ENCODE data around the gene ANKHD1.
A peak's percentile ranks its signal among the peaks of the same experiment; 100 is the strongest.

The ANKHD1 gene

DNA sequence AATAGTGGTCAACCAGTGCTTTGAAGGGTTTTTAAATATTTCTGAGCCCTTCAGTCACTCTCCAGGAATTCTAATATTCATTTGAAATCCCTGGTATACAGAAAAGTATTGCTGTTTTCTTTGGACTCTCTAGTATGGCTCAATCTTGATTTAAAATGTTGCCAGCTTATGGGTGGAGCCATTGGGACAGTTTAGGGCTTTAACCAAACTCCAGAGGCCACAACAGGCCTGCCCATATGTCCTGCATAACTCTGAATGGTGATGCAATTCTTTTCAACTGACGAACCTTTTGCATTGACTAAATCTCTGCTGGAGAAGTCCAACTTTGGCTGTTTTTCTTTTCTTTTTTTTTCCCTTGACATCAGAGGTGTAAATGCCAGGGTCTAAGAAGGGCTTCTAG is 10.3 kb upstream of the ANKHD1 start:
- no peak for TF ChIP-seq ZNF274 (IDR thresholded peaks at IDR 0.05; ENCODE audit: low read depth, low read length)
- no peak overlapping the region for H3K4me3 ChIP-seq (ENCODE audit: low read length)

DNA sequence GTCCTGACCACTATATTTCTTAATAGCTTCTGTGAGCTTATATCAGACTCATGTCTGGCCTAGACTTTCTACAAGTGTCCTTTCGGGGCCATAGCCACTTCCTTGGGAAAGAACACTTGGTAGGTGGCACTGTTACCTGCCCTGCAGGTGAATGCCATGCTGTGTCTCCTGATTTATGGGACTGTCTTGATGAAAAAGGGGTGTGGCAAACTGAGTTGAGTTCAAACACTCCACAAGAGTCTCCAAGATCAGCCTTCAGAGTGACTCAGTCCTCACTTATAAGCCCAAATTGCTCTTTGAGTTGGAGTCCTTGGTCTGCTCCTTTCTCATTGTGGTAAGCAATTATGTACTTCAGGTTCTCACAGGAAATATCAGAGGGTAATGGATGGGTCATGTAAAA is 9.9 kb upstream of the ANKHD1 start:
- TF ChIP-seq ZNF274 (IDR thresholded peaks at IDR 0.05; ENCODE audit: low read depth, low read length): no peak
- no peak overlapping the region for H3K4me3 ChIP-seq (ENCODE audit: low read length)

DNA sequence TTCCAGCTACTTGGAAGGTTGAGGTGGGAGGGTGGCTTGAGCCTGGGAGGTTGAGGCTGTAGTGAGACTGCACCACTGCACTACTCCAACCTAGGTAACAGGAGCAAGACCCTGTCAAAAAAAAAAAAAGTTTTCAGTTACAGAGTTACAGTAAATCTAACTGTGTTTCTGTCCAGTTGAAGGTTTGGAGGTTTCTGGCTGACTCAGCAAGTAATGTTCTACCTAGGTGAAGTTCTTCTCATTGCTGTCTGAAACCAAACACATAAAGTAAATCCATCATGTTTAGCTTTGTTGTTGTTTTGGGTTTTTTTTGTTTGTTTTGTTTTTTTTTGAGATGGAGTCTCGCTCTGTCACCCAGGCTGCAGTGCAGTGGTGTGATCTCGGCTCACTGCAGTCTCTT is 7.9 kb upstream of the ANKHD1 start:
- no peak overlapping the region for H3K4me3 ChIP-seq (ENCODE audit: low read length)
- TF ChIP-seq ZNF274 (IDR thresholded peaks at IDR 0.05; ENCODE audit: low read depth, low read length): no peak

- no peak for TF ChIP-seq ZNF274 (IDR thresholded peaks at IDR 0.05; ENCODE audit: low read depth, low read length)
- no peak overlapping the region for H3K4me3 ChIP-seq (ENCODE audit: low read length)
Measured at GRCh38 chr5:140398379-140398811, 3.2 kb upstream of the ANKHD1 start.

- peak overlapping the region; percentile 68 for H3K4me3 ChIP-seq (ENCODE audit: low read length)
- TF ChIP-seq ZNF274 (IDR thresholded peaks at IDR 0.05; ENCODE audit: low read depth, low read length): no peak
Measured at GRCh38 chr5:140399979-140400729, 1.5 kb upstream of the ANKHD1 start.

GRCh38 chr5:140400730-140401361 is 787 bp upstream of the ANKHD1 start:
- TF ChIP-seq ZNF274 (IDR thresholded peaks at IDR 0.05; ENCODE audit: low read depth, low read length): no peak

DNA sequence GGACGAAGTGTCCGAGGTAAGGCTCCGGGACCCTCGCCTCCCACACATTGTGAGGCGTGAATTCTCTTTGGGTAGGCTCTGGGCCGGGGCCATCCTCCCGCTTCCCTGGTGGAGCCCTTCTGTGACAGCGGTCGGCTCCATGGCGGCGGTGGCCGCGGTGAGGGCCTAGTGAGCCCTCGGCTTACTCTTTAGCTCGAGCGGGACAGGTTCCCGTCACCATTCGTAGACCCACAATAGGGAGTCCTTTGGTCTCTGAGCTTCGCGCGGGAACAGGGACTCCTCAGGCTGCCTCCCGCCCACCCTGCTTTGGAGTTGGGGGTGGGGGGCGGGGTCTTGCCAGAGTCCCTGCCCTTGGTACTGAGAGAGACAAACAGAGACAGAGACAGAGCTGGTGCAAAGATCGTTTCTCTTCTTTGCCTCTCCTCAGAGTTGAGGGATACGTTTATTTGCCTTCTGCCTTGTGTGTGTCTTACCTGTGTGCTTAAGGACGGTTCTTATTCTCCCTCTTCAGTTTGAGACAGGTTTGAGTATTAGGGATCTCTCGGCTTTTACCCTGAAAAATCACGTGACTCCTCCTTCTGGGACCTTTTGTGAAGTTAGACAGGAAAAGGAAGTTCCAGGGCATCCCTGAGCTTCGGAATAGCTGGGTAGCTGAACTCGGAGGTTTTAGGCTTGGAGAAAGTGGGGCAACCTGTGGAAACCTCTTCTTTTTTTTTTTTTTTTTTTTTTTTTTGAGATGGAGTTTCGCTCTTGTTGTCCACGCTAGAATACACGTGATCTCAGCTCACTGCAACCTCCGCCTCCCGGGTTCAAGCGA is 833 bp downstream of the ANKHD1 start:
- H3K4me3 ChIP-seq (ENCODE audit: low read length): peak overlapping the region; percentile 79
- TF ChIP-seq ZNF274 (IDR thresholded peaks at IDR 0.05; ENCODE audit: low read depth, low read length): no peak

More at GRCh38 chr5:140400730-140401361, 787 bp upstream of the ANKHD1 start:
- H3K4me3 ChIP-seq (ENCODE audit: low read length): peak overlapping the region; percentile 68

DNA sequence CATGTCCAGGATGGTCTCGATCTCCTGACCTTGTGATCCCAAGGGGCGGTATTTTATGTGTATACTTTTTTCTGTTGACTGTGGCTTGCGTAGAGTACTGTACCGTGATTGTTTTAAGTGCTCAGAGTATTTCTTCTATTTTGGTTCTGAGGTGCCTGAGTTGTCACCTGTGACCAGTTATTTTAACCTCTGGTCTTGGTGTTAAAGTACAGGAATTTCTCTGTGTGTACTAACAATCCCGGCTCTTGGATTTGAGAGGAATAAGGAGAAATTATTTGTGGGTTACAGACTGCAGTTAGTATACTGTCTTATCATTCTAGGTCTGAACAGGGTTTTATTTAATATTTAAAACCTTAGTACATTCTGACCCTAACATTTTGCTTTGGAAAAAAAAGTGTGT is 2.0 kb downstream of the ANKHD1 start:
- TF ChIP-seq ZNF274 (IDR thresholded peaks at IDR 0.05; ENCODE audit: low read depth, low read length): no peak
- H3K4me3 ChIP-seq (ENCODE audit: low read length): peak overlapping the region; percentile 79

DNA sequence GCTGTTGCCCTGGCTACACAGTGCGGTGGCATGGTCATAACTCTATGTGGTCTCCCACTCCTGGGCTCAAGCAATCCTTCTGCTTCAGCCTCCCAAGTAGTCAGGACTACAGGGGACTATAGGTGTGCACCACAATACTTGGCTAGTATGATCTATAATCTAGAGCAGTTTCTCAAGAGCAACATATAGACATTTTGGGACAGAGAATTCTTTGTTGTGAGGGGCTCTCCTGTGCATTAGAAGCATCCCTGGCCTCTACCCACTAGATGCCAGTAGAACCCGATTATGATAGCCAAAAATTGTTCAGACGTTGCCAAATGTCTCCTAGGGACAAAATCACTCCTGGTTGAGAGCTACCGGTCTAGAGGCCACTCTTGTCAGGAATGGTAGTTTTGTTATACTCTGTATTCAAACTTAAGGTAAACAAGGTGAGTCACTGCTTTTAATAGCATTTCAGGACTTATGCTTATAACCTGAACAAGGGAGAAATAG is 7.2 kb downstream of the ANKHD1 start:
- H3K4me3 ChIP-seq (ENCODE audit: low read length): no peak overlapping the region
- TF ChIP-seq ZNF274 (IDR thresholded peaks at IDR 0.05; ENCODE audit: low read depth, low read length): no peak

- no peak for TF ChIP-seq ZNF274 (IDR thresholded peaks at IDR 0.05; ENCODE audit: low read depth, low read length)
- H3K4me3 ChIP-seq (ENCODE audit: low read length): no peak overlapping the region
Measured at GRCh38 chr5:140413230-140413629, 11.6 kb downstream of the ANKHD1 start.

GRCh38 chr5:140417235-140417634 is 15.6 kb downstream of the ANKHD1 start:
- H3K4me3 ChIP-seq (ENCODE audit: low read length): no peak overlapping the region
- no peak for TF ChIP-seq ZNF274 (IDR thresholded peaks at IDR 0.05; ENCODE audit: low read depth, low read length)

DNA sequence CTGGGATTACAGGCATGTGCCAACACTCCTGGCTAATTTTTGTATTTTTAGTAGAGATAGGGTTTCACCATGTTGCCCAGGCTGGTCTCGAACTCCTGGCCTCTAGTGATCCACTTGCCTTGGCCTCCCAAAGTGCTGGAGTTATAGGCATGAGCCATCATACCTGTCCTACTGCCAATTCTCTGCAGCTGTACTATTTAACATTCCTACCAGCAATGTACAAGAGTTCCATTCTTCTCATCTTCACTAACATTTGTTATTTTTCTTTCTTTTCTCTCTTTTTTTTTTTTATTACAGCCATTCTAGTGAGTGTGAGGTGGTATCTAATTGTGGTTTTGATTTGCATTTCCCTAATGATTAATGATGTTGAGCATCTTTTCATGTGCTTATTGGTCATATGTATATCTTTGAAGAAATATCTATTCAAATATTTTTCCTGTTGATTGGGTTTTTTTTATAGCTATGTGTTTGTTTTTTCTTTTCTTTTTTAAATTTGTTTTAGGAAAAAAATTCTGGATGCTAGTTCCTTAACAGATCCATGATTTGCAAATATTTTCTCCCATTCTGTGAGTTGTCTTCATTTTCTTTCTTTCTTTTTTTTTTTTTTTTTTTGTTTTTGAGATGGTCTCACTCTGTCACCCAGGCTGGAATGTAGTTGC is 17.4 kb downstream of the ANKHD1 start:
- H3K4me3 ChIP-seq (ENCODE audit: low read length): no peak overlapping the region
- TF ChIP-seq ZNF274 (IDR thresholded peaks at IDR 0.05; ENCODE audit: low read depth, low read length): no peak

DNA sequence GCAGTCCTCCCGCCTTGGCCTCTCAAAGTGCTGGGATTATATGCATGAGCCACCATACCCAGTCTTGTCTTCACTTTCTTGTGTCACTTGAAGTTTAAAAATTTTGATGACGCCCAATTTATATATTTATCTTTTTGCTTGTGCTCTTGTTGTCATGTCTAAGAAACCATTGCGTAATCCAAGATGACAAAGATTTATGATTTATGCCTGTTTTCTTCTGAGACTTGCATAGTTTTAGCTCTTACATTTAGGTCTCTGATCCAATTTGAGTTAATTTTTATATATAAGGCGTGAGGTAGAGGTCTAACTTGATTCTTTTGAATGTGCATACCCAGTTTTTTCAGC is 18.6 kb downstream of the ANKHD1 start:
- no peak for TF ChIP-seq ZNF274 (IDR thresholded peaks at IDR 0.05; ENCODE audit: low read depth, low read length)
- no peak overlapping the region for H3K4me3 ChIP-seq (ENCODE audit: low read length)

Data from GM08714 (cell line).